Measurements from ENCODE around the gene NOVA1. TPM values are rescaled to one million over a fixed set of nuclear protein-coding genes. Genes with fewer than 3 reads are reported as not detected.

Gene NOVA1
- total RNA-seq, 1 donor from 2014 or later, result 1.7 TPM

DNA sequence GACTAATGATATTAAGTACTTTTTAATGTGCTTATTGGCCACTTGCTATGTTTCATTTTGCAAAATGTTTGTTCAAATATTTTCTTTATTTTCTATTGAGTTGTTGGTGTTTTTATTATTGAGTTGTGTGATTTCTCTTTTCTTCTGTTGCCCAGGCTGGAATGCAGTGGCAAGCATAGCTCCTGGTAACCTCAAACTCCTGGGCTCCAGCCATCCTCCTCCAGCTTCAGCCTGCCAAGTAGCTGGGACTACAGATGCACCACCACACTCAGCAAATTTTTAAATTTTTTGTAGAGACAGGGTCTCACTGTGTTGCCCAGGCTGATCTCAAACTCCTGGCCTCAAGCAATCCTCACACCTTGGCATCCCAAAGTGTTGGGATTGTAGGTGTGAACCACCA, 199.2 kb downstream of the NOVA1 start:
- TF ChIP-seq, protein P1, sequence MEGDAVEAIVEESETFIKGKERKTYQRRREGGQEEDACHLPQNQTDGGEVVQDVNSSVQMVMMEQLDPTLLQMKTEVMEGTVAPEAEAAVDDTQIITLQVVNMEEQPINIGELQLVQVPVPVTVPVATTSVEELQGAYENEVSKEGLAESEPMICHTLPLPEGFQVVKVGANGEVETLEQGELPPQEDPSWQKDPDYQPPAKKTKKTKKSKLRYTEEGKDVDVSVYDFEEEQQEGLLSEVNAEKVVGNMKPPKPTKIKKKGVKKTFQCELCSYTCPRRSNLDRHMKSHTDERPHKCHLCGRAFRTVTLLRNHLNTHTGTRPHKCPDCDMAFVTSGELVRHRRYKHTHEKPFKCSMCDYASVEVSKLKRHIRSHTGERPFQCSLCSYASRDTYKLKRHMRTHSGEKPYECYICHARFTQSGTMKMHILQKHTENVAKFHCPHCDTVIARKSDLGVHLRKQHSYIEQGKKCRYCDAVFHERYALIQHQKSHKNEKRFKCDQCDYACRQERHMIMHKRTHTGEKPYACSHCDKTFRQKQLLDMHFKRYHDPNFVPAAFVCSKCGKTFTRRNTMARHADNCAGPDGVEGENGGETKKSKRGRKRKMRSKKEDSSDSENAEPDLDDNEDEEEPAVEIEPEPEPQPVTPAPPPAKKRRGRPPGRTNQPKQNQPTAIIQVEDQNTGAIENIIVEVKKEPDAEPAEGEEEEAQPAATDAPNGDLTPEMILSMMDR (IDR thresholded peaks at IDR 0.05; ENCODE audit: insufficient read depth, low read length, poor library complexity, severe bottlenecking), result no peak
- Histone ChIP-seq H3K36me3 (ENCODE audit: control insufficient read depth, insufficient read depth, low read length) (no peaks in the 10 kb centered on the region), H3K27me3 (ENCODE audit: control insufficient read depth, insufficient read depth, low read length) (no peaks in the 10 kb centered on the region), H3K4me3 (ENCODE audit: low read depth, low read length) (no peak overlapping the region)
- DNase-seq (ENCODE audit: low read depth), result no peak
